Umbilical cord (tissue), 2 donors: ENCODE results near the gene EPSTI1. TPM values are rescaled to one million over a fixed set of nuclear protein-coding genes. Genes with fewer than 3 reads are reported as not detected.
"Not testable (repeated sequence)": the region's sequence is repeated elsewhere in the genome, so short reads cannot be mapped to it uniquely, and the experiment has no call there.

ENCODE experiments used
- DNase-seq: peaks from one replicate; pipeline ENCODE4 v3.0.0-alpha.2; 2015; ENCODE audit warnings: low spot score
- total RNA-seq: library from RNA; depleted of rRNA; stranded (reverse); fragments of >200 nt; gene quantifications from one replicate; pipeline ENCODE4 v1.2.3, GENCODE V29; 2014; ENCODE audit warnings: low replicate concordance; ENCODE audit not compliant: insufficient read depth

The EPSTI1 gene, protein sequence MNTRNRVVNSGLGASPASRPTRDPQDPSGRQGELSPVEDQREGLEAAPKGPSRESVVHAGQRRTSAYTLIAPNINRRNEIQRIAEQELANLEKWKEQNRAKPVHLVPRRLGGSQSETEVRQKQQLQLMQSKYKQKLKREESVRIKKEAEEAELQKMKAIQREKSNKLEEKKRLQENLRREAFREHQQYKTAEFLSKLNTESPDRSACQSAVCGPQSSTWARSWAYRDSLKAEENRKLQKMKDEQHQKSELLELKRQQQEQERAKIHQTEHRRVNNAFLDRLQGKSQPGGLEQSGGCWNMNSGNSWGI
- 58.0 TPM for total RNA-seq

- DNase-seq: peak; percentile 89
Observed at GRCh38 chr13:42991898-42992763, at the start of gene EPSTI1. TSS of gene EPSTI1 (minus strand) at chr13:42992241. CDS start at chr13:42992165, 76 bp downstream.

DNA sequence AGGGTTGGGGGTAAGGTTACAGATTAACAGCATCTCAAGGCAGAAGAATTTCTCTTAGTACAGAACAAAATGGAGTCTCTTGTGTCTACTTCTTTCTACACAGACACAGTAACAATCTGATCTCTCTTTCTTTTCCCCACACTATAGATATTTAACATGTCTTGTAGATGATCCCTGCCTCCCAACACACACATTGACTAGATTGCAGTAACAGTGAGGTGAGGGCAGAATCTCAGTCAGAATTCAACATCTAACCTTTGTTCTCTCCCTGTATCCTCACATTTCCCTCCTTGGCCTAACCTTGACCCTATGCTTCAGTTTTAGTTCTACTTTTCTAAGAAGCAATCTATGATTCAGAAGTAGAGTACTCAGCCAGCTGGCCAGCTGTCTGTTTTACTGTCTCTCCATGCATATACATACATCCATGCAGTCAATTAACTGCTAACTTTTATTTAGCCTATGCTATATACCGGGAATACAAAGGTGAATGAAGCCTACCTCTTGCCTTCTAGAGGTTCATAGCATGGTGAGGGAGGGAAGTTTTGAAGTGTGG is 49.4 kb upstream of the EPSTI1 start:
- DNase-seq: peak; percentile 53

DNA sequence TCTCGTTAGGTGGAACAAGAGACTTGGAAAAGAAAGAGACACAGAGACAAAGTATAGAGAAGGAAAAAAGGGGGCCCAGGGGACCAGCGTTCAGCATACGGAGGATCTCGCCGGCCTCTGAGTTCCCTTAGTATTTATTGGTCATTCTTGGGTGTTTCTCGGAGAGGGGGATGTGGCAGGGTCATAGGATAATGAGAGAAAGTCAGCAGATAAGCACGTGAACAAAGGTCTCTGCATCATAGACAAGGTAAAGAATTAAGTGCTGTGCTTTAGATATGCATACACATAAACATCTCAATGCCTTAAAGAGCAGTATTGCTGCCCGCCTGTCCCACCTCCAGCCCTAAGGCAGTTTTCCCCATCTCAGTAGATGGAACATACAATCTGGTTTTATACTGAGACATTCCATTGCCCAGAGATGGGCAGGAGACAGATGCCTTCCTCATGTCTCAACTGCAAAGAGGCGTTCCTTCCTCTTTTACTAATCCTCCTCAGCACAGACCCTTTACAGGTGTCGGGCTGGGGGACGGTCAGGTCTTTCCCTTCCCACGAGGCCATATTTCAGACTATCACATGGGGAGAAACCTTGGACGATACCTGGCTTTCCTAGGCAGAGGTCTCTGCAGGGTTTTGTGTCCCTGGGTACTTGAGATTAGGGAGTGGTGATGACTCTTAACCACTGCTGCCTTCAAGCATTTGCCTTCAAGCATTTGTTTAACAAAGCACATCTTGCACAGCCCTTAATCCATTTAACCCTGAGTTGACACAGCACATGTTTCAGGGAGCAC is 48.7 kb upstream of the EPSTI1 start:
- not testable (repeated sequence) for DNase-seq

DNA sequence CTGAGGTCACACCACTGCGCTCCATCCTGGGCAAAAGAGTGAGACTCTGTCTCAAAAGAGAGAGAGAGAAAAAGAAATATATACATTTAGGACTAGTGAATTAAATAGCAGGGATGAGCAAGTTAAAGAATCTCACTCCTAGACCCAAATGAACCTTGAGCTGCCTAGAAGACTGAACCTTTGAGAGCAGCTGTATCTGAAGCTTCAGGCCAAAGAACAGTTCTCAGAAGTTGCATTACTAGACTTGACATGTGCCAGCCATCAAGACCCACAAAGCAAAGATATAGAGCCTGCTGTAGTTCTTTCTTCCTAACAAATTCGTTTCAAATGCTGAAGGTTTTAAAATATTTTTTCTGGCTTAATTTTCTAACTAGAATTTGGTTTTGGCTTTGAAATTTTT is 47.9 kb upstream of the EPSTI1 start:
- DNase-seq: no peak

DNA sequence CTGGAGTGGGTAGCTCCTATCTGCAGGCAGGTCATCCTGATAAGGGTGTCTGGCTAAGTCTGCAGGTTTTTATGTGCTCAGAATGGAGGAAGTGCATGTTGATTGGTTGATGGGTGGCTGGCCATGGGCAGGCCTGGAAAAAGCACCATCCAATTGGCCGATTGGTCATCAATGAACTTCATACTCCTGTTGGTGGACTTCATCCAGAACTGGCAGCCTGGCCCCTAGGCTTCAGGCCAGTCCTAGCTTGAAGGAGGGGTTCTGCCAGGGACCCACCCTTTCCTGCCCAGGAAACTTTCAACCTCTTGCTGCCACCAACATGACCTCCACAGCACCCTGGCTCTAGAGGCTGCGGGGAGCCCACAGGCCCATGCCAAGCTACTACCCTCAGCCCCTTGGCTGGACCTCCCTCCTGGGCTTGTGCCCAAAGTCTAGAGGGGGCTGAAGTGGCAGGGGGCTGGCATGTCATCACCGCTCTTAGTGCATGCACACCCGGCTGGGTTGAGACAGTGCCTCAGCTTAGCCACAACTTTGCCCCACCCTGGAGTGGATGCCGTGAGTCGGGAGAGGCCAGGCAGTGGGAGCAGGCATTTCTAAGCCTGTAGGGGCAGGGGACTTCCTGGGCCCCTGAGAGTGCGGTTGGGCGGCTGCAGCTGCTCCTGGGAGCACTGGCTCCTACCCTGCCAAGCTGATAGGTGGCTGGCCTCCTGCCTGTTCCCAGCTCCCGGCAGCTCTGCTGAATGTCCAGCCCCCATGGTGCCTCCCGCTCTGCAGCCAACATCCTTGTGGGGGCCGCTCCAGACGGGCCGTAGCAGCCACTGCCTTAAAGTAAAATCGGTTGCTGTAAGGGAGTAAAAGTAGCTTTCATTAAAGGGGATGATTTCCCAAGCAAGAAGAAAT is 44.6 kb upstream of the EPSTI1 start:
- peak; percentile 96 for DNase-seq

GRCh38 chr13:43033038-43033437 is 41.0 kb upstream of the EPSTI1 start:
- DNase-seq: no peak

DNA sequence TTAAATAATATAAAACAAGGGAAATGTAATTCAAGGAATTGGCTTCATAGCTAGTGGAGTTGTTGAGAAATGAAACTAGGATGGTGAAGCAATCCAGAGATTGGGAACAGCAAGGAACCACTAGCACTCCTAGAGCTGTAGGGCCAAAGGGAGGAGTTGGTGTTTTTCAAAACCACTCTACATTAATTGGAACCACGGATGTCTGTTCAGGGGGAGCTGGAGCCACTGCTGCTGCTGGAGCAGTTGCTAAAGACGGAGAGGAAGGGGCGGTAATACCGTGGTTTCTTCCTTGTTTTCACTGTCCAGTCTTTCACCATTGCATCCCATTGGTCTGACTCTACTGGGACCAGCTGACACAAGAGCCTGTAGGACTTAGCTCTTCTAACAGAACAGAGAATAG is 39.8 kb upstream of the EPSTI1 start:
- no peak for DNase-seq

- DNase-seq: no peak
Observed at GRCh38 chr13:43030548-43030947, 38.5 kb upstream of the EPSTI1 start.

- no peak for DNase-seq
Observed at GRCh38 chr13:43026262-43026661, 34.2 kb upstream of the EPSTI1 start.

DNA sequence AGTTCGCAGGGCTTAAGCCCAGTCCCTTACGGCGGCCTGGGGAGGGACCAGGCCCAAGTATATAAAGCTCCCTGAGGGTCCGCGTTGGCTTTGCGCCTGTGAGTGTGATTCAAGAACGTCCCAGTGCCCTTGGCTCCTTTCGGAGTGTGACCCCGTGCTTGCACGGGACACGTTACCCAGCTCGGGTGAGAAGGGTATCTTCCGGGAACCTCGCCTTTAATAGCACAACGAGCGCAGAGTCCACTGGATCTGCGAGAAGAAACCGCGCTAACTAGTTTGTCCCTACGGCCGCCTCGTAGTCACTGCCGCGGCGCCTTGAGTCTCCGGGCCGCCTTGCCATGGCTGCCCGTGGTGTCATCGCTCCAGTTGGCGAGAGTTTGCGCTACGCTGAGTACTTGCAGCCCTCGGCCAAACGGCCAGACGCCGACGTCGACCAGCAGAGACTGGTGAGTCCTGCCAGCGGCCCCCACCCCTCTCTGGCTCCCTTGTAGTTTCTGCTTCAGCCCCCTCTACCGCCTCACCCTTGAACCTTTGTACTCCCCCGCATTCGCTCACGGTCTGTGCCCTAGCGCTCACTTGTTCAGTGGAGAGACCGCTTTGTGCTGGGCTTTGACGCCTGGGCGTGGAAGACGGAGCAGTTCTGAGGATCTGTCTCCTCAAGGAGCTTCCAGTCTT is 31.4 kb upstream of the EPSTI1 start, which contains the start of gene DNAJC15:
TSS of gene DNAJC15 (plus strand) at position 298 of the 675 bp plus-strand sequence. CDS start at position 339, 41 bp downstream.
- DNase-seq: peak; percentile 91

DNA sequence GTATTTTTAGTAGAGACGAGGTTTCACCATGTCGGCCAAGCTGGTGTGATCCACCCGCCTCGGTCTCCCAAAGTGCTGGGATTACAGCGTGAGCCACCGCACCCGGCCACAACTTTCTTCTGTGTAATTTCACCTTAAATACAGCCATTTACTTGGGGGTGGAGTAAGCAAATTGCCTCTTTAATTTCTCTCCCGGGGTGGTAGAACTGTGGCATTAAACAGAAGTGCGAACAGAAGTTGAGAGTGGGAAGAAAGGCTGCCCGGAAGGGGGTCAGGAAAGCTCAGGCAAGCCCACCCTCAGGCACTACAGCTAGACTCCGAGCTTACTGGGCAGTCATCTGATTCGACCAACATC is 30.9 kb upstream of the EPSTI1 start:
- no peak for DNase-seq

DNA sequence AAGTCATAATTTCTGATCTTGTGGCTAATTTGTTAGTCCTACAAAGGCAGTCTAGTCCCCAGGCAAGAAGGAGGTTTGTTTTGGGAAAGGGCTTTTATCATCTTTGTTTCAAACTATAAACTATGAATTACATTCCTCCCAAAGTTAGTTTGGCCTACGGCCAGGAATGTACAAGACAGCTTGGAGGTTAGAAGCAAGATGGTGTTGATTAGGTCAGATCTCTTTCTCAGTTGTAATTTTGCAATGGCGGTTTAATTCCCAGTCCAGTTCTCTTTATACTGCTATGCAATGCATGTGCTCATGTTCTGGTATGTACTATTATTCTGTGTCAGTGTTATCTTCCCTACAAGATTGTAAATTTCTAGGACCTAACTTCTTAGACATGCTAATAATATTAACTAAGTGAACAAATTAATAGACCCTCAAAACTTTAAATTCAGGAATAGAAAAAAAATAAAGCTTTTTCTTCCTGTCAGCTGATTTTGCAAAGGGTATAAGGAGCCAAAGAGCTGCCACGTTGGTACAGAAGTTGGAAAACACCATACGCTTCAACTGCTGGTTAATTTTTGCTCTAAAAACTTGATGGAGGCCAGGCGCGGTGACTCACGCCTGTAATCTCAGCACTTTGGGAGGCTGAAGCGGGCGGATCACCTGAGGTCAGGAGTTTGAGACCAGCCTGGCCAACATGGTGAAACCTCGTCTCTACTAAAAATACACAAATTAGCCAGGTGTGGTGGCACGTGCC is 30.1 kb upstream of the EPSTI1 start:
- DNase-seq: peak; percentile 72

DNA sequence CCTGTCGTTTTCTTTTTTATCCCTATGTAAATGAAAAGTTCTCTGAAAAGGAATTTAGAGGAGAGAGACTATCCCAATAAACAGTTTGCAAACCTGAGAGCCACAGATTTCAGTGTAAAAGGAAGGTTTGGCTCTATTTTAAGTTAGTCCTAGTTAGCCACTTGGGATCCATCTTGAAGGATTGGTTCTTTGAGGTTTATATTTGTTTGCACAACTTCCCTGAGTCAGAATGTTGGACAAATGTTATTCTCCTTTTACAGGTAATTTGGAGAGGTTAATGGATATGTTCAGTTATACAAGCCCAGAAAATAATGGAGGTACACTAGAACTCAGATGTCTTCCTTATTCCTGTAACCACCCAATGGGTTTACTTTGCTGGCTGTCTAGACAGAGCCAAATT is 28.8 kb upstream of the EPSTI1 start:
- no peak for DNase-seq

DNA sequence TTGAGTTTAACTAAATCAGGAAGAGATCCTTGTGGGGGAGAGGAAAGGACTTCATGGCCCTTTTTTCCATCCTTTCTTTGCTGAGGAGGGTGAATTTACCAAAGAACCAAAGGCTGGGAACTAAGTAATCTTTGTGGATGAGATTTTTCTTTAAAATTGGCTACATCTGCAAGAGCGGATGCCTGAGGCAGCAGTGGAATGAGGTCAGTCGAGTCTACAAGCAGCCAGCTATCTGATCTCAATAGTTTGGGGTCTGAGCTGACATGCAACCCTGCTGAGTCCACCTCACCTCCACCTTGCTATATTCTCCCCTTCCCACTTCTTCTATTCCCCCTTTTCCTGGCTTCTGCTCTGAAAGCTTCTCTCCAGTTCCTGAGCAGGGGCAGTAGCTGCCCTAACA is 27.8 kb upstream of the EPSTI1 start:
- peak; percentile 55 for DNase-seq

- DNase-seq: no peak
Observed at GRCh38 chr13:43016226-43016625, 24.2 kb upstream of the EPSTI1 start.

DNA sequence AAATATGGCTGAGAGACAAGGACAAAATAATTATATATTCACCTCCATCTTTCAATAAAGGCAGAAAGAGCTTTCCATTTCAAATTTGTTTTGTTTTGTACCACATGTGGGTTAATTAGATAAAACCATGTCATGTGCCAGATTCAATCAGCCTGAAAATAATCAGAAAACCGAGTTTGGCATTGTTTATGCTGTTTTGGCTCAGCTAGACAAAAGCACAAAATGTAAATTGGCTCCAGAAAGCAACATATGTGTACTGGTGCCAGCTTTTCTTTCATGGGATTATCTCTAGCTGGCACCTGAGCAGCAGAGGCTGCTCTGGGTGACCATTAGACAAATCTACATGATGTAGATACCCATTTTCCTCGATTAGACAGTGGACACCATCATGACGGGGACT is 22.1 kb upstream of the EPSTI1 start:
- DNase-seq: no peak

- no peak for DNase-seq
Observed at GRCh38 chr13:43009506-43009905, 17.5 kb upstream of the EPSTI1 start.

GRCh38 chr13:43008596-43008995 is 16.6 kb upstream of the EPSTI1 start:
- no peak for DNase-seq

DNA sequence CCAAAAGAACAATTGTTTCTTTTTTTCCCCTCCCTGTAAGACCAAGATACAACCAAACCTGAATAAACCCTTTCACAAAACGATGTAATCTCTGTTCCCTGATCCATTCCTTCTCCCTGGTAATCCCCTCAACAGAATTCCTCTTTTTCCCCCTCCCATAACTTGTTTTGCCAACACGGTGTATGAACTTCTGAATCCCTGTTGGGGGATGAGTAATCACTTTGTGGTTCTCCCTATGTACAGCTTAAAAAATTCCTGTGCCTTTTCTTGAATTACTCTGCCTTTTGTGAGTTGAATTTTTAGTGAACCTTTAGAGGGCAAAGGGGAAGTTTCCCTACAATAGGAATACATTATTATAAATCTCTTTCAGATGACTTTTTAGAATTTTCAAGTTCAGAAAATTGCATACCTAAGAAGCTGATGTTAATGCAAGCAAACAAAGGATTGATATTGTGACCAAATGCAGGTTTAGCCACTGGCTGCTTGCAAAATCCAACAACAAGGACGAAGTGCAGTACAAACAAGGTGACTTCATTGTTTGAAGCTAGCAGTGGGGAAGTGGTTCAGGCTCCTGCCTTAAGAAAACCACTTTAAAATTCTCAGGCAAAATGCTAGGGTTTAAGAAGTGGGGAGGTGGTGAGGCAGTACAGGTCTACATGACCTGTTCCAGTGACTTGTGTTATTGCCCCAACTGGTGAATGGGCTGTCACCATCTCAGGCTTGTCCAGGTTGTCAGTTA is 15.0 kb upstream of the EPSTI1 start:
- no peak for DNase-seq
